ENCODE data around the gene DMXL1. TPM values are rescaled to one million over a fixed set of nuclear protein-coding genes. Genes with fewer than 3 reads are reported as not detected.
"Not testable (repeated sequence)": the region's sequence is repeated elsewhere in the genome, so short reads cannot be mapped to it uniquely, and the experiment has no call there.

DMXL1 gene
- total RNA-seq, 1 donor from 2014 or later, result 104 TPM

GRCh38 chr5:119117237-119117636, 46.4 kb downstream of the DMXL1 start:
- DNase-seq (ENCODE audit: low spot score in 2 of 2), result no peak
- no peak for FAIRE-seq

- no peak for DNase-seq (ENCODE audit: low spot score in 2 of 2)
- FAIRE-seq, result no peak
Measured at GRCh38 chr5:119118000-119118399, 47.1 kb downstream of the DMXL1 start.

GRCh38 chr5:119120893-119121292, 50.0 kb downstream of the DMXL1 start:
- DNase-seq (ENCODE audit: low spot score in 2 of 2), result no peak
- FAIRE-seq, result no peak

- not testable (repeated sequence) for FAIRE-seq; DNase-seq (ENCODE audit: low spot score in 2 of 2)
Measured at GRCh38 chr5:119122474-119122873, 51.6 kb downstream of the DMXL1 start.

- DNase-seq (ENCODE audit: low spot score in 2 of 2) (no peak), FAIRE-seq (no peak)
Measured at GRCh38 chr5:119123280-119123679, 52.4 kb downstream of the DMXL1 start.

- FAIRE-seq, result no peak
Measured at GRCh38 chr5:119129770-119130169, 58.9 kb downstream of the DMXL1 start.

GRCh38 chr5:119131530-119132304, 60.8 kb downstream of the DMXL1 start:
- no peak for FAIRE-seq
- DNase-seq (ENCODE audit: low spot score in 2 of 2), result no peak

More at GRCh38 chr5:119129770-119130169, 58.9 kb downstream of the DMXL1 start:
- no peak for DNase-seq (ENCODE audit: low spot score in 2 of 2)

GRCh38 chr5:119135743-119136142, 64.9 kb downstream of the DMXL1 start:
- FAIRE-seq; DNase-seq (ENCODE audit: low spot score in 2 of 2): not testable (repeated sequence)

GRCh38 chr5:119136666-119137318, 65.9 kb downstream of the DMXL1 start:
- FAIRE-seq (no peak), DNase-seq (ENCODE audit: low spot score in 2 of 2) (no peak)

- no peak for FAIRE-seq
- no peak for DNase-seq (ENCODE audit: low spot score in 2 of 2)
Measured at GRCh38 chr5:119153629-119154028, 82.7 kb downstream of the DMXL1 start.

GRCh38 chr5:119158144-119158543, 87.3 kb downstream of the DMXL1 start:
- DNase-seq (ENCODE audit: low spot score in 2 of 2), result no peak
- no peak for FAIRE-seq

- FAIRE-seq (no peak), DNase-seq (ENCODE audit: low spot score in 2 of 2) (no peak)
Measured at GRCh38 chr5:119161430-119161829, 90.5 kb downstream of the DMXL1 start.

- DNase-seq (ENCODE audit: low spot score in 2 of 2), result no peak
- no peak for FAIRE-seq
Measured at GRCh38 chr5:119166026-119166425, 95.1 kb downstream of the DMXL1 start.

GRCh38 chr5:119168401-119168800, 97.5 kb downstream of the DMXL1 start:
- FAIRE-seq (no peak), DNase-seq (ENCODE audit: low spot score in 2 of 2) (no peak)

- no peak for DNase-seq (ENCODE audit: low spot score in 2 of 2)
- FAIRE-seq, result no peak
Measured at GRCh38 chr5:119171686-119172085, 100.8 kb downstream of the DMXL1 start.

GRCh38 chr5:119174578-119175163, 103.8 kb downstream of the DMXL1 start:
- no peak for FAIRE-seq

GRCh38 chr5:119176785-119177184, 105.9 kb downstream of the DMXL1 start:
- no peak for DNase-seq (ENCODE audit: low spot score in 2 of 2)
- no peak for FAIRE-seq

More at GRCh38 chr5:119174578-119175163, 103.8 kb downstream of the DMXL1 start:
- no peak for DNase-seq (ENCODE audit: low spot score in 2 of 2)

- peak; percentile 59 for FAIRE-seq
Measured at GRCh38 chr5:119177226-119177625, 106.3 kb downstream of the DMXL1 start.

GRCh38 chr5:119178435-119178834, 107.5 kb downstream of the DMXL1 start:
- FAIRE-seq (no peak), DNase-seq (ENCODE audit: low spot score in 2 of 2) (no peak)

More at GRCh38 chr5:119177226-119177625, 106.3 kb downstream of the DMXL1 start:
- no peak for DNase-seq (ENCODE audit: low spot score in 2 of 2)

GRCh38 chr5:119179857-119180641, 109.2 kb downstream of the DMXL1 start:
- no peak for FAIRE-seq
- DNase-seq (ENCODE audit: low spot score in 2 of 2), result no peak

- FAIRE-seq; DNase-seq (ENCODE audit: low spot score in 2 of 2): not testable (repeated sequence)
Measured at GRCh38 chr5:119185512-119185911, 114.6 kb downstream of the DMXL1 start.
